Measurements from ENCODE around the gene TUSC2.

TUSC2 gene

GRCh38 chr3:50303013-50303815 is 24.8 kb downstream of the TUSC2 start, which contains the start of gene HYAL1:
HYAL1 (minus strand) TSS chr3:50303574; CDS start chr3:50302956, 618 bp downstream.
- no CpG with 5 or more reads among the region's 14 CpGs for WGBS (ENCODE audit: extremely low coverage, insufficient coverage, low lambda C conversion rate)
- H2BK120ac ChIP-seq (ENCODE audit: low read depth, low read length) = no peak within 1 kb of the TSS
- DNase-seq = peak; percentile 84
- no peak within 1 kb of the TSS for H2AK5ac ChIP-seq (ENCODE audit: low read length)
- H3K9ac ChIP-seq (ENCODE audit: low read length) = peak within 1 kb of the TSS; percentile 25
- no peak within 1 kb of the TSS for H2BK5ac ChIP-seq (ENCODE audit: low read length)
- H3K79me2 ChIP-seq (ENCODE audit: control insufficient read depth, insufficient read depth, low read length) = no peaks in the 10 kb centered on the region
- peaks cover 6% of the 10 kb centered on the region for H3K4me1 ChIP-seq (ENCODE audit: control insufficient read depth, low read depth, low read length)
- H3K4ac ChIP-seq (ENCODE audit: low read depth, low read length) = no peak within 1 kb of the TSS
- H3K79me1 ChIP-seq (ENCODE audit: low read length) = no peaks in the 10 kb centered on the region
- no peaks in the 10 kb centered on the region for H3K27me3 ChIP-seq (ENCODE audit: insufficient read depth, low read length, poor library complexity)
- no peaks in the 10 kb centered on the region for H3K36me3 ChIP-seq (ENCODE audit: control insufficient read depth, insufficient read depth, low read length)
- H3K18ac ChIP-seq (ENCODE audit: low read length) = no peak within 1 kb of the TSS
- no peak within 1 kb of the TSS for H3K27ac ChIP-seq (ENCODE audit: low read depth, low read length)
- H2BK15ac ChIP-seq (replicated peaks; ENCODE audit: low read depth) = no peak within 1 kb of the TSS
- no peak within 1 kb of the TSS for H3K4me2 ChIP-seq (ENCODE audit: low read length)
- no peak within 1 kb of the TSS for H3K4me3 ChIP-seq (ENCODE audit: low read length)
- peak within 1 kb of the TSS; percentile 35 for H3K56ac ChIP-seq (ENCODE audit: low read length)
- H4K5ac ChIP-seq (ENCODE audit: low read length) = no peak within 1 kb of the TSS
- no peak within 1 kb of the TSS for H3K23ac ChIP-seq (ENCODE audit: low read length)
- no peak within 1 kb of the TSS for H4K8ac ChIP-seq (ENCODE audit: low read depth, low read length)

DNA sequence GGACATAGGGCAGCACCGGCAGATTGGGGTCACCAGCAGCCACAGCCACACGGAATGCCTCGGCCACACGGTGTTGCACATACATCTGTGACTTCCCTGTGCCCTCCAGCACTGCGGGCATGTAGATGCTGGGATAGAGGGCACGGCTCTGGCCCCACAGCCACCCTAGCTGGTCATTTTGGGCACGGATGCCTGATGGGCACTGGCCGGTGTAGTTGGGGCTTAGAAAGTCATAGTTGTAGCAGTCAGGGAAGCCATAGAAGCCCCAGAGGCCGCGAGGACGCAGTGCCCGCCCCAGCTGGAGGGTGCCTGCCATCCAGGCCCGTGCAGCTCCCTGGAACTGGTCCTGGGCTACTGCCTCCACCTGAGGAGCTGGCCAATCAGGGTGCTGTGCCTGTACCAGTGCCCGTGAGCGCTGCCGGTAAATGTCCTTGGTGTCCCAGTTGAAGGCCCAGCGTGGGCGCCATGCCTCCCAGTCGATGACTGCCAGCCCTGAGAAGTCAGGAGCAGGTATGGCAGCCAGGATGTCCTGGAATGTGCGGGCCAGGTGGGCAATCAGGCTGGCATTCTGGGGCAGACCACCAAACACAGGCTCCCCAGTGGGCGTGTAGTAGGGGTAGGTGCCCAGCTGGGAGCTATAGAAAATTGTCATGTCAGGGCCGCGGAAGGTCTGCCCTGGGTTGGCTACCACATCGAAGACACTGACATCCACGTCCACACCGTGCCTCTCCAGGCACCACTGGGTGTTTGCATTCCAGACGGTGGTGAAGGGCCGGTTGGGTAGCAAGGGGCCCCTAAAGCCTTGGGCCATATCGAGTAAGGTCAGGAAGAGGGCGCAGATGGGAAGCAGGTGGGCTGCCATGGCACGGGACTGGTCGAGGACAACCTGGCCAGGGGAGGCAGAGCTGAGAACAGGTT is 25.7 kb downstream of the TUSC2 start:
- Histone ChIP-seq H3K4me1 (ENCODE audit: control insufficient read depth, low read depth, low read length) (peaks cover 6% of the 10 kb centered on the region), H3K18ac (ENCODE audit: low read length) (no peak overlapping the region), H3K23ac (ENCODE audit: low read length) (no peak overlapping the region), H4K5ac (ENCODE audit: low read length) (no peak overlapping the region), H3K27ac (ENCODE audit: low read depth, low read length) (no peak overlapping the region), H4K8ac (ENCODE audit: low read depth, low read length) (no peak overlapping the region), H3K36me3 (ENCODE audit: control insufficient read depth, insufficient read depth, low read length) (no peaks in the 10 kb centered on the region), H3K9ac (ENCODE audit: low read length) (no peak overlapping the region), H3K79me1 (ENCODE audit: low read length) (no peaks in the 10 kb centered on the region), H2BK15ac (replicated peaks; ENCODE audit: low read depth) (no peak overlapping the region), H2BK5ac (ENCODE audit: low read length) (no peak overlapping the region), H3K27me3 (ENCODE audit: insufficient read depth, low read length, poor library complexity) (no peaks in the 10 kb centered on the region), H2AK5ac (ENCODE audit: low read length) (no peak overlapping the region), H3K79me2 (ENCODE audit: control insufficient read depth, insufficient read depth, low read length) (no peaks in the 10 kb centered on the region), H3K56ac (ENCODE audit: low read length) (peak overlapping the region; percentile 35), H3K4ac (ENCODE audit: low read depth, low read length) (no peak overlapping the region), H3K4me3 (ENCODE audit: low read length) (no peak overlapping the region), H2BK120ac (ENCODE audit: low read depth, low read length) (no peak overlapping the region), H3K4me2 (ENCODE audit: low read length) (no peak overlapping the region)
- WGBS (ENCODE audit: extremely low coverage, insufficient coverage, low lambda C conversion rate) = no CpG with 5 or more reads among the region's 32 CpGs
- DNase-seq = no peak

DNA sequence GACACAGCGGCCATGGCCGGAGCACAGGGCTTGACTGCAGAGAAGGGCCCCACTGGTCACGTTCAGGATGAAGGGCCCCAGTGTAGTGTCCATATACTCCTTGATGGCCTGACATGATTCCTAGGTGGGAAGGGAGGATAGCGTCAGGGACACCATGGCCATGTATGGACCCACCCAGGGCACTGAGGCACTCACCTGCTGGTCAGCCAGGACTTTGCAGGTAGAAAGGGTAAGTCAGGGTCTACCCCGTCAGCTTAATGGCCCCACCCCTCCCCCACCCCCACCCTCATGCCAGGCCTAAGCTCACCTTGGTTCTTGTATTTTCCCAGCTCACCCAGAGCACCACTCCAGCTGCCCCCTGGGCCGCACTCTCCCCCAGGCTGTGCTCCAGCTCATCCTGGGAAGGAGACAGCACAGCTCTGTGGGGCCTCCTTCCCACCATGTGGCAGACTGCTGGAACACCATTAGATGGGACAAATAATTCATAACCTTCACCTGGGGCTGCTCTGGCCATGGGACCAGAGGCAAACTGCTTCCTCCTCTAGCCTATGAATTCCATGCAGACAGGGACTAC is 27.3 kb downstream of the TUSC2 start:
- WGBS (ENCODE audit: extremely low coverage, insufficient coverage, low lambda C conversion rate) = no CpG with 5 or more reads among the region's 6 CpGs
- no peak overlapping the region for H4K5ac ChIP-seq (ENCODE audit: low read length)
- no peak overlapping the region for H3K9ac ChIP-seq (ENCODE audit: low read length)
- no peaks in the 10 kb centered on the region for H3K79me1 ChIP-seq (ENCODE audit: low read length)
- no peaks in the 10 kb centered on the region for H3K79me2 ChIP-seq (ENCODE audit: control insufficient read depth, insufficient read depth, low read length)
- no peak overlapping the region for H3K18ac ChIP-seq (ENCODE audit: low read length)
- H3K4ac ChIP-seq (ENCODE audit: low read depth, low read length) = no peak overlapping the region
- no peak overlapping the region for H4K8ac ChIP-seq (ENCODE audit: low read depth, low read length)
- peak overlapping the region; percentile 77 for H3K56ac ChIP-seq (ENCODE audit: low read length)
- H2BK15ac ChIP-seq (replicated peaks; ENCODE audit: low read depth) = no peak overlapping the region
- H3K27me3 ChIP-seq (ENCODE audit: insufficient read depth, low read length, poor library complexity) = no peaks in the 10 kb centered on the region
- no peak for DNase-seq
- no peak overlapping the region for H3K4me2 ChIP-seq (ENCODE audit: low read length)
- no peak overlapping the region for H3K4me3 ChIP-seq (ENCODE audit: low read length)
- no peak overlapping the region for H2BK5ac ChIP-seq (ENCODE audit: low read length)
- no peak overlapping the region for H2AK5ac ChIP-seq (ENCODE audit: low read length)
- peaks cover 6% of the 10 kb centered on the region for H3K4me1 ChIP-seq (ENCODE audit: control insufficient read depth, low read depth, low read length)
- H3K27ac ChIP-seq (ENCODE audit: low read depth, low read length) = no peak overlapping the region
- no peak overlapping the region for H2BK120ac ChIP-seq (ENCODE audit: low read depth, low read length)
- no peaks in the 10 kb centered on the region for H3K36me3 ChIP-seq (ENCODE audit: control insufficient read depth, insufficient read depth, low read length)
- H3K23ac ChIP-seq (ENCODE audit: low read length) = no peak overlapping the region

DNA sequence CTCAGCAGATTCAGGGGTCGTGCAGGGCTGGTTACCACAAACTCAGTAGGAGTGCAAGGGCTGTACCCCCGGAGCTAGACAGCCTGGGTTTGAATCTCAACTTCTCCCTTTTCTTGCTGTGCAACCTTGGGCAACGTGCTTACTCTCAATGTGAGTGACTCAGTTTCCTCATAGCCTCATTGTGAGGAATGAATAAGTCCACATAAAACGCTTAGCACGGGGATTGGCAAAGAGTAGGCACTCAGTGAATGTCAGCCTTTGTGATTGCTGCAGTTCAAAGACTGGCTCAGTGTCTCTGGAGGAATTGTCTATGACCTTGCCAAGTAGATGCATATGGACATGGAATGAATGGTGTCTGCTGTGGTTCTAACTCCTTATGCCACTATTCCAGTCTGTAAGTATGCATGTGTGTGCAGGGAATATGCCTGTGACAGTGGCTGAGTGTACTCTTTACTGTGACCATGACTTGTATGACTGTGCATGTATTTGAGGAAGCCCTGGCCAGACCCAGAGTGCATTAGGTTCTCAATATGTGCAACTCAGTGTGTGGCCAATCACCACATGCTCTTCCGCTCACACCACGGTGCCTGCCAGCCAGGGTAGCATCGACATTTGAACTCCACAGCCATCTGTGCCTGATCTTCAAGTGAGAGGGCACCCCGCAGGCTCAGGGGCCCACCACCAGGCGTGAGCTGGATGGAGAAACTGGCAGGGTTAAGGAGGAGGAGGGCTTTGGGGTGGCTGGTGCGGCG is 27.9 kb downstream of the TUSC2 start:
- Histone ChIP-seq H4K5ac (ENCODE audit: low read length) (no peak overlapping the region), H3K23ac (ENCODE audit: low read length) (no peak overlapping the region), H3K27me3 (ENCODE audit: insufficient read depth, low read length, poor library complexity) (no peaks in the 10 kb centered on the region), H3K4me3 (ENCODE audit: low read length) (no peak overlapping the region), H3K79me2 (ENCODE audit: control insufficient read depth, insufficient read depth, low read length) (no peaks in the 10 kb centered on the region), H3K27ac (ENCODE audit: low read depth, low read length) (peak overlapping the region; percentile 47), H3K18ac (ENCODE audit: low read length) (peak overlapping the region; percentile 11), H3K36me3 (ENCODE audit: control insufficient read depth, insufficient read depth, low read length) (no peaks in the 10 kb centered on the region), H3K79me1 (ENCODE audit: low read length) (no peaks in the 10 kb centered on the region), H2AK5ac (ENCODE audit: low read length) (no peak overlapping the region), H2BK15ac (replicated peaks; ENCODE audit: low read depth) (no peak overlapping the region), H2BK120ac (ENCODE audit: low read depth, low read length) (no peak overlapping the region), H4K8ac (ENCODE audit: low read depth, low read length) (no peak overlapping the region), H3K4me2 (ENCODE audit: low read length) (peak overlapping the region; percentile 7), H3K4me1 (ENCODE audit: control insufficient read depth, low read depth, low read length) (peaks cover 6% of the 10 kb centered on the region), H3K4ac (ENCODE audit: low read depth, low read length) (no peak overlapping the region), H2BK5ac (ENCODE audit: low read length) (no peak overlapping the region), H3K9ac (ENCODE audit: low read length) (peak overlapping the region; percentile 62), H3K56ac (ENCODE audit: low read length) (peak overlapping the region; percentile 77)
- no CpG with 5 or more reads among the region's 12 CpGs for WGBS (ENCODE audit: extremely low coverage, insufficient coverage, low lambda C conversion rate)
- DNase-seq = no peak

DNA sequence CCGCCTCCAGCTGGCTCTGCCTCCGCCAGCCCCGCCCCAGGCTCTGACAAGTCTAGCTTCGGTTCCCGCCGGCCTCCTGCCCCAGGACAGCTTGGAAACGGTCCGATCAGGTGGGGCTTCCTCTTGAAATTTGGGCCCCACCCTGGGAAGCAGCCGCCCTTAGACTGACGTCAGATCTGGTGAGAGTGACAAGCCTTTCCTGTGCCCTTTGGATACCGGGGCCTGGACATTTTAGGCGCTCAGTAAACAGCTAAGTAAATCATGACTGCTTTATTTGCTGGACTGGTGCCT is 28.4 kb downstream of the TUSC2 start:
- no peak for DNase-seq
- no CpG with 5 or more reads among the region's 12 CpGs for WGBS (ENCODE audit: extremely low coverage, insufficient coverage, low lambda C conversion rate)
- Histone ChIP-seq H3K9ac (ENCODE audit: low read length) (peak overlapping the region; percentile 62), H3K4me2 (ENCODE audit: low read length) (peak overlapping the region; percentile 7), H2AK5ac (ENCODE audit: low read length) (no peak overlapping the region), H3K27me3 (ENCODE audit: insufficient read depth, low read length, poor library complexity) (no peaks in the 10 kb centered on the region), H3K23ac (ENCODE audit: low read length) (no peak overlapping the region), H3K4me1 (ENCODE audit: control insufficient read depth, low read depth, low read length) (peaks cover 6% of the 10 kb centered on the region), H2BK5ac (ENCODE audit: low read length) (no peak overlapping the region), H3K79me2 (ENCODE audit: control insufficient read depth, insufficient read depth, low read length) (no peaks in the 10 kb centered on the region), H3K36me3 (ENCODE audit: control insufficient read depth, insufficient read depth, low read length) (no peaks in the 10 kb centered on the region), H3K4ac (ENCODE audit: low read depth, low read length) (no peak overlapping the region), H2BK120ac (ENCODE audit: low read depth, low read length) (no peak overlapping the region), H3K79me1 (ENCODE audit: low read length) (no peaks in the 10 kb centered on the region), H3K4me3 (ENCODE audit: low read length) (no peak overlapping the region), H2BK15ac (replicated peaks; ENCODE audit: low read depth) (no peak overlapping the region), H3K56ac (ENCODE audit: low read length) (peak overlapping the region; percentile 77), H4K5ac (ENCODE audit: low read length) (no peak overlapping the region), H3K18ac (ENCODE audit: low read length) (peak overlapping the region; percentile 11), H3K27ac (ENCODE audit: low read depth, low read length) (peak overlapping the region; percentile 47), H4K8ac (ENCODE audit: low read depth, low read length) (no peak overlapping the region)
